Mammary epithelial cell (primary cell): Measurements from ENCODE around the gene ST6GALNAC4.

Experiments
- EZH2 ChIP-seq: IDR thresholded peaks from 2 replicates; pipeline ENCODE4 v1.6.1; 2012; ENCODE audit warnings: low read length, inconsistent platforms, borderline replicate concordance
- TF ChIP-seq, protein P1 (sequence below), 2 donors: IDR thresholded peaks in 1 of 2; conservative IDR thresholded peaks in 1 of 2; 2 replicates each; pipeline ENCODE4 v1.5.1; 2011 to 2012; ENCODE audit warnings: inconsistent platforms in 2 of 2, low read length in 2 of 2, mild to moderate bottlenecking in 2 of 2, control low read depth in 1 of 2, low read depth in 1 of 2; ENCODE audit not compliant: insufficient read depth in 1 of 2; ENCODE audit errors: extremely low read depth in 1 of 2

DNA sequence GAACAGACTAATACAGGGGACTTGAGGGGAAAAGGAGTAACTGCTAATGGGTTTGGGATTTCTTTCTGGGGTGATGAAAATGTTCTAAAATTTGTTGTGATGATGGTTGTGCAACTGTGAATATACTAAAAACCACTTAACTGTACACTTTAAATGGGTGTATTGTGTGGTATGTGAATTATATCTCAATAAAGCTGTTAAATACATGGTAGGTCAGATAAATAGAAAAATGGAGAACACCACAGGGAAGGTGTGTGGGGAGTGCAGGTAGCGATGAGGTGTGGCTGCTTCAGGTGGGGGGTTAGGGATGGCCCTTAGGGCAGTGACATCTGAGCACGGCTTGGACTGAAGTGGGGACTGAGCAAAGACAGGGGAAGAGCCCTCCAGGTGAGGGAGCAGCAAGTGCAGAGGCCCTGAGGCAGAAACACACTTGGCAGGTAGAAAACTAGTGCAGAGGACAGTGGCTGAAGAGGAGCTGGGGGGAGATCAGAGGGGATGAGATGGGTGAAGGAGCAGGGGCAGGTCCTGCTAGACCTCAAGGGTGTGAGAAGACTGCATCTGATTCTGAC is 43.1 kb upstream of the ST6GALNAC4 start:
- TF ChIP-seq, protein P1, sequence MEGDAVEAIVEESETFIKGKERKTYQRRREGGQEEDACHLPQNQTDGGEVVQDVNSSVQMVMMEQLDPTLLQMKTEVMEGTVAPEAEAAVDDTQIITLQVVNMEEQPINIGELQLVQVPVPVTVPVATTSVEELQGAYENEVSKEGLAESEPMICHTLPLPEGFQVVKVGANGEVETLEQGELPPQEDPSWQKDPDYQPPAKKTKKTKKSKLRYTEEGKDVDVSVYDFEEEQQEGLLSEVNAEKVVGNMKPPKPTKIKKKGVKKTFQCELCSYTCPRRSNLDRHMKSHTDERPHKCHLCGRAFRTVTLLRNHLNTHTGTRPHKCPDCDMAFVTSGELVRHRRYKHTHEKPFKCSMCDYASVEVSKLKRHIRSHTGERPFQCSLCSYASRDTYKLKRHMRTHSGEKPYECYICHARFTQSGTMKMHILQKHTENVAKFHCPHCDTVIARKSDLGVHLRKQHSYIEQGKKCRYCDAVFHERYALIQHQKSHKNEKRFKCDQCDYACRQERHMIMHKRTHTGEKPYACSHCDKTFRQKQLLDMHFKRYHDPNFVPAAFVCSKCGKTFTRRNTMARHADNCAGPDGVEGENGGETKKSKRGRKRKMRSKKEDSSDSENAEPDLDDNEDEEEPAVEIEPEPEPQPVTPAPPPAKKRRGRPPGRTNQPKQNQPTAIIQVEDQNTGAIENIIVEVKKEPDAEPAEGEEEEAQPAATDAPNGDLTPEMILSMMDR (conservative IDR thresholded peaks at IDR 0.05 in 1 of 2, IDR thresholded peaks at IDR 0.05 in 1 of 2; ENCODE audit: extremely low read depth in 1 of 2, insufficient read depth in 1 of 2, low read depth in 1 of 2, low read length in 2 of 2): no peak
- no peak for TF ChIP-seq EZH2
